AG10803 (cell line): Measurements from ENCODE around the gene TNFRSF8.

Source experiments
- DNase-seq: peaks from one replicate; pipeline ENCODE4 v3.0.0; 2010; ENCODE audit warnings: low read depth
- H3K4me3 ChIP-seq: 2 replicates; pipeline ENCODE4 v1.5.1; 2011; ENCODE audit warnings: mild to moderate bottlenecking, low read length, control low read depth
- TF ChIP-seq, protein P1 (sequence below): conservative IDR thresholded peaks from 2 replicates; pipeline ENCODE4 v1.5.1; 2011; ENCODE audit warnings: mild to moderate bottlenecking, low read length, control low read depth, inconsistent platforms

Gene TNFRSF8

GRCh38 chr1:12057940-12058687 is 5.0 kb upstream of the TNFRSF8 start:
- no peak for DNase-seq
- H3K4me3 ChIP-seq, result no peak overlapping the region
- TF ChIP-seq, protein P1, sequence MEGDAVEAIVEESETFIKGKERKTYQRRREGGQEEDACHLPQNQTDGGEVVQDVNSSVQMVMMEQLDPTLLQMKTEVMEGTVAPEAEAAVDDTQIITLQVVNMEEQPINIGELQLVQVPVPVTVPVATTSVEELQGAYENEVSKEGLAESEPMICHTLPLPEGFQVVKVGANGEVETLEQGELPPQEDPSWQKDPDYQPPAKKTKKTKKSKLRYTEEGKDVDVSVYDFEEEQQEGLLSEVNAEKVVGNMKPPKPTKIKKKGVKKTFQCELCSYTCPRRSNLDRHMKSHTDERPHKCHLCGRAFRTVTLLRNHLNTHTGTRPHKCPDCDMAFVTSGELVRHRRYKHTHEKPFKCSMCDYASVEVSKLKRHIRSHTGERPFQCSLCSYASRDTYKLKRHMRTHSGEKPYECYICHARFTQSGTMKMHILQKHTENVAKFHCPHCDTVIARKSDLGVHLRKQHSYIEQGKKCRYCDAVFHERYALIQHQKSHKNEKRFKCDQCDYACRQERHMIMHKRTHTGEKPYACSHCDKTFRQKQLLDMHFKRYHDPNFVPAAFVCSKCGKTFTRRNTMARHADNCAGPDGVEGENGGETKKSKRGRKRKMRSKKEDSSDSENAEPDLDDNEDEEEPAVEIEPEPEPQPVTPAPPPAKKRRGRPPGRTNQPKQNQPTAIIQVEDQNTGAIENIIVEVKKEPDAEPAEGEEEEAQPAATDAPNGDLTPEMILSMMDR, result no peak

DNA sequence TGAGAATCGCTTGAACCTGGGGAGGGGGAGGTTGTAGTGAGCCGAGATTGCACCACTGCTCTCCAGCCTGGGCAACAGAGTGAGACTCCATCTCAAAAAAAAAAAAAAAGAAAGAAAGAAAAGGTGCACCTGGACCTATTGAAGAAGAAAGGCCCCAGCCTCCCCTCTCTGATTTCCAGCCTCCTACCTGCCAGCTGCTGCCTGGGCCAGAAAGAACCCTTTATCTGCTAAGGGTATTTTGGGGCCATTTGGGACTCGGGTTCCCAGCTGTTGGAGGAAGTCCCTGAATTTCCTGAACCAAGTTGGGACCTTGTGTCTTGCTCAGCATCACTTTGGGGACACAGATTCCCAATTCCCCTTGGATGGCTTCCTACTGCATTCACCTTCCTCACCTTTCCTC is 3.9 kb upstream of the TNFRSF8 start:
- H3K4me3 ChIP-seq, result no peak overlapping the region
- no peak for DNase-seq
- TF ChIP-seq, protein P1, result no peak

- H3K4me3 ChIP-seq, result no peak overlapping the region
- DNase-seq, result no peak
- TF ChIP-seq, protein P1, result no peak
These were observed 3.2 kb upstream of the TNFRSF8 start for GRCh38 chr1:12059722-12060464.

DNA sequence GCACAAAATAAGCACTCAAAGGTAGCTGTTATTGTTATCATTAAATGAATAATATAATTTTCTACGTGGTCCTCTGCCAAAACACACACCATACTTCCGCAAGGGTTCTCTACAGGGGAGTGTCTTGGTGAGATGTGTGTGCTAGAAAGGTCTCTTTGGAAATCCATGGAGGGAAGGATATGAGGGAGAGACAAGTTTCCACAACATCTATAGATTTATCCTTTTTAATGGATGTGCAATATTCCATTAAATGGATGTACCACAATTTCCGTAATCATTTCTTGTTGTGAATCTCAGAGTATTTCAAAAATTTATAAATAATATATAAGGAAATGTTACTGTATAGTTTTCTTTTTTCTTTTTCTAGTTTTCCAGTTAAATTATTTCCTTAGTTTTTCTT is 2.6 kb upstream of the TNFRSF8 start:
- DNase-seq, result no peak
- TF ChIP-seq, protein P1, result no peak
- no peak overlapping the region for H3K4me3 ChIP-seq

DNA sequence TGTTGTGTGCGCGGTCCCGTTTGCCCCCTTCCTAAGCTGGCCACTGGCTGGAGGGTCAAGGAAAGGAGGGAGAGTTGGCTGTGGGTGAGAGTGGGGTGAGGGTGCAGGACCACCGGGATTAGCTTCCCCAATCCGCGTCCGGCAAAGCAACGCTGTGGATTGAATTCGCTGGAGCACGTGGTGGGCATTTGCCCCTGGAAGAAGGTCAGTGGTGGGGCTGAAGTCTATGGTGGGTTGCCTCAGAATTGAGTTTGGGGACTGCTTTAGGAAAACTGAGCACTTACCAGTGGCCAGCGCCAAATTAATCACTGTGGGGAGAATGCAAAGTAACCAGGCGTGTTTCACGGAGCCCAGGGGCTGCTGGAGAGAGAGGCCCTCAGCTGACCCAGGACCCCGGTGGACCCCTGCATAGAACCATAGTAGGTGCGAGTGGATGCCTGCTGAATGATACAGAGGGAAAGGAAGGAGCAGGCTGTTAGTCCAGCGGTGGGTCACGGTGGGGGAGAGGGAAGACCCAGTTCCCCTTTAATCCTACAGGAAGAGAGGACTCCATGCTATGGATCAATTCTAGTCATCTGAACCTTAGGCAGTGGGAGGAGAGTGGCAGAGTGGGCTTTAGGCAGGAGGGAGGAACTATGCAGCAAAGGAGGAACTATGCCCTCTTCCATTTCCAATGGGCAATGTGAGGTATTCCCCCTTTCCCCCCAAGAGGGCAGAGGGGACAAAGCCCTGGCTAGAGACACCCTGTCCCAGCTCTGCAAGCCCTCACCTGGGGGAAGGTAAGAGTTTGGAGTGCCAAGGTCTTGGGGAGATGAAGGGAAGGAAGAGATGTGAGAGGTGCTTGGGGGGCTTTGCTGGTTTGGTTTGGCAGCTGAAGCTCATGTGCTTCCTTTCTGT is 1.2 kb downstream of the TNFRSF8 start:
- TF ChIP-seq, protein P1, result no peak
- DNase-seq, result no peak
- no peak overlapping the region for H3K4me3 ChIP-seq

GRCh38 chr1:12065872-12066271 is 2.8 kb downstream of the TNFRSF8 start:
- TF ChIP-seq, protein P1, result no peak
- no peak for DNase-seq
- no peak overlapping the region for H3K4me3 ChIP-seq
